Mammary epithelial cell (primary cell): ENCODE measurements around the gene RUFY1.
"Not testable (repeated sequence)": the region's sequence is repeated elsewhere in the genome, so short reads cannot be mapped to it uniquely, and the experiment has no call there.

Source experiments
- EZH2 ChIP-seq: IDR thresholded peaks from 2 replicates; pipeline ENCODE4 v1.6.1; 2012; ENCODE audit warnings: low read length, inconsistent platforms, borderline replicate concordance
- TF ChIP-seq, protein P1 (sequence below), 2 donors: IDR thresholded peaks in 1 of 2; conservative IDR thresholded peaks in 1 of 2; 2 replicates each; pipeline ENCODE4 v1.5.1; 2011 to 2012; ENCODE audit warnings: inconsistent platforms in 2 of 2, low read length in 2 of 2, mild to moderate bottlenecking in 2 of 2, control low read depth in 1 of 2, low read depth in 1 of 2; ENCODE audit not compliant: insufficient read depth in 1 of 2; ENCODE audit errors: extremely low read depth in 1 of 2

DNA sequence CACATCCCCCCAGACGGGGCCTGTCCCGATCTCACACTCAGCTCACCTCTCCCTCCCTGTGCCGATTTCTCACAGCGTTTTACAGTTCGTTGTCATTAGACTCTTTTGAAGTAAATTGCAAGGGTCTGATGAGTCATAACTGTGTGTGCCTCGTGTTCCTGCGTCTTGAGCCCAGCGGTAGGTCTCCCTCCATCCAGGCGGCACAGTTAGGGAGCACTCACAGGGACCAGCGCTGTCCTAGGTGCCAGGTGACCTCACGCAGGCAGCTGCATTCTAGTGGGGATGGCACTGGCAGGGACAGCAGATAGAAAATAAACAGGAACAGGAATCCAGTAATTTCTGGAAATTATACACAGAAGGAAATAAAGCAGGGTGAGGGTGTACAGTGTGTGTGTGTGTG lies 48.4 kb upstream of the RUFY1 start:
- TF ChIP-seq, protein P1, sequence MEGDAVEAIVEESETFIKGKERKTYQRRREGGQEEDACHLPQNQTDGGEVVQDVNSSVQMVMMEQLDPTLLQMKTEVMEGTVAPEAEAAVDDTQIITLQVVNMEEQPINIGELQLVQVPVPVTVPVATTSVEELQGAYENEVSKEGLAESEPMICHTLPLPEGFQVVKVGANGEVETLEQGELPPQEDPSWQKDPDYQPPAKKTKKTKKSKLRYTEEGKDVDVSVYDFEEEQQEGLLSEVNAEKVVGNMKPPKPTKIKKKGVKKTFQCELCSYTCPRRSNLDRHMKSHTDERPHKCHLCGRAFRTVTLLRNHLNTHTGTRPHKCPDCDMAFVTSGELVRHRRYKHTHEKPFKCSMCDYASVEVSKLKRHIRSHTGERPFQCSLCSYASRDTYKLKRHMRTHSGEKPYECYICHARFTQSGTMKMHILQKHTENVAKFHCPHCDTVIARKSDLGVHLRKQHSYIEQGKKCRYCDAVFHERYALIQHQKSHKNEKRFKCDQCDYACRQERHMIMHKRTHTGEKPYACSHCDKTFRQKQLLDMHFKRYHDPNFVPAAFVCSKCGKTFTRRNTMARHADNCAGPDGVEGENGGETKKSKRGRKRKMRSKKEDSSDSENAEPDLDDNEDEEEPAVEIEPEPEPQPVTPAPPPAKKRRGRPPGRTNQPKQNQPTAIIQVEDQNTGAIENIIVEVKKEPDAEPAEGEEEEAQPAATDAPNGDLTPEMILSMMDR (conservative IDR thresholded peaks at IDR 0.05 in 1 of 2, IDR thresholded peaks at IDR 0.05 in 1 of 2; ENCODE audit: extremely low read depth in 1 of 2, insufficient read depth in 1 of 2, low read depth in 1 of 2, low read length in 2 of 2) = not testable (repeated sequence)
- not testable (repeated sequence) for TF ChIP-seq EZH2
